Activated naive CD8-positive, alpha-beta T cell treated with anti-CD3 and anti-CD28 coated beads, Interleukin-2, amount 10 ng/mL, durations not matched to agents 7 days and 5 days (primary cell): ENCODE data around the gene TINCR. TPM values are rescaled to one million over a fixed set of nuclear protein-coding genes. Genes with fewer than 3 reads are reported as not detected.
"Not testable (repeated sequence)": the region's sequence is repeated elsewhere in the genome, so short reads cannot be mapped to it uniquely, and the experiment has no call there.

Experiments
- ATAC-seq: fragments of 150-1000 bp; cut with Tn5 transposase; one replicate; pipeline ENCODE4 v1.10.0; 2021; ENCODE audit warnings: low read depth, moderate library complexity
- POLR2A ChIA-PET: fragments of 350-600 bp; sonication (Branson Sonifier 250); formaldehyde crosslinking; loops from one replicate; lab custom pipeline; 2021; ENCODE audit warnings: antibody characterized with exemption; lab: Charles Lee
- DNase-seq: peaks from one replicate; pipeline ENCODE4 v3.0.0; 2021
- H3K27ac Mint-ChIP-seq: one replicate; pipeline ENCODE4 v1.8.0; 2022; ENCODE audit warnings: mild to moderate bottlenecking, mixed read lengths
- H3K27me3 Mint-ChIP-seq: one replicate; pipeline ENCODE4 v1.8.0; 2022; ENCODE audit warnings: mild to moderate bottlenecking, moderate library complexity, mixed read lengths
- H3K36me3 Mint-ChIP-seq: one replicate; pipeline ENCODE4 v1.8.0; 2021; ENCODE audit warnings: mild to moderate bottlenecking, mixed read lengths
- H3K4me1 Mint-ChIP-seq: one replicate; pipeline ENCODE4 v1.8.0; 2021; ENCODE audit warnings: mixed read lengths
- H3K4me3 Mint-ChIP-seq: one replicate; pipeline ENCODE4 v1.8.0; 2022; ENCODE audit warnings: mild to moderate bottlenecking, moderate library complexity, mixed read lengths
- H3K9me3 Mint-ChIP-seq: one replicate; pipeline ENCODE4 v1.8.0; 2021; ENCODE audit warnings: mixed read lengths
- total RNA-seq, 2 experiments: library from RNA; stranded (reverse); gene quantifications; one replicate each; pipeline ENCODE4 v1.2.3, GENCODE V29; 2021

The TINCR gene
- under 1 TPM; 0.99 to 1.00 TPM for total RNA-seq

DNA sequence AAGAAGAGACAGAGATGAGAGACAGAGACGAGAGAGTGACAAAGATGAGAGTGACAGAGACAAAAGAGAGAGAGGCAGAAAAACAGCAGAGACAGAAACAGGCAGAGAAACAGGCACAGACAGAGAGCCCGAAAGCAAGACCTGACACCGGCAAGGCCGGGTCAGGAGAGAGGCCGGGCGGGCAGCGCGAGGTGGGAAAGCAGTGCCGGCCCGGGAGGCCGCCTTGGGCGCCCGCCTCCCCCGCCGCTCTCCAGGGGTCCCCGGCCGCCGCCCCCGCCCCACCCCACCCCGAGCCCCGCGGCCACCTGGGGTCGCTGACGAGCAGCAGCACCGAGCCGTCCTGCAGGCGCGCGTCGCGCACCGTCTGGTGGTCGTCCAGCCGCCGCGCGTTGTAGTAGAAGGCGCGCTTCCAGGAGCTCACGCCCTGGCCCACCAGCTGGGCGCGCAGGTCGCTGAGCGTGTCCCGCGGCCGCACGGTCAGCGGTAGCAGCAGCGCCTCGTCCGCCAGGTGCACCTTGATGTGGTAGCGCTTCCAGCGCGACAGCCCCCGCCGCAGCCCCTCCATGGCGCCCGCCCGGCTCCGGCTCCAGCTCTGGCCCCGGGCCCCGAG lies at the start of gene TINCR:
Gene TINCR, minus strand, starts transcription at position 594 of the 610 bp plus-strand sequence.
- H3K27me3 Mint-ChIP-seq, result peaks cover 14% of the 10 kb centered on the region

DNA sequence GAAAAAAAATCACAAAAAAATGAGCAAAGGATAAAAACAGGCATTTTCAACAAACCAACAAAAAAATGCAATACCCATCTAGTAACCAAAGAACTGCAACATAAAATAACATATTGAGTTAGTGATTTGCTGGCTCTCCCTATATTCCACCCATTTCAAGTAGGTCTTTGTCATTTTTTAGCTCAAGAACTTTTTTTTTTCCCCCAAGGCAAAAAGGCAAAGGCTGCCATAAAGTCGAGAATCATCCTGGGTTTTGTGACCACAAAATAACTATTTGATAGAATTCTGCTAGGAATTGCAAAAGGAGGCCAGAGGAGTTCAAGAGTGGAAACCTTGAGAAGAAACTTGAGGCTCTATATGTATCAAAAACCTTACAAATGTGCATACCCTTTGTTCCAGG lies 49.3 kb upstream of the TINCR start:
- DNase-seq, result no peak
- H3K9me3 Mint-ChIP-seq, result no peaks in the 10 kb centered on the region

More for the DNA sequence above, at the start of gene TINCR:
- no peak for ATAC-seq
- Mint-ChIP-seq H3K27ac (no peak within 1 kb of the TSS), H3K9me3 (no peaks in the 10 kb centered on the region), H3K4me3 (no peak within 1 kb of the TSS), H3K4me1 (no peaks in the 10 kb centered on the region), H3K36me3 (no peaks in the 10 kb centered on the region)
- DNase-seq, result no peak
- POLR2A ChIA-PET, result no interaction called here

DNA sequence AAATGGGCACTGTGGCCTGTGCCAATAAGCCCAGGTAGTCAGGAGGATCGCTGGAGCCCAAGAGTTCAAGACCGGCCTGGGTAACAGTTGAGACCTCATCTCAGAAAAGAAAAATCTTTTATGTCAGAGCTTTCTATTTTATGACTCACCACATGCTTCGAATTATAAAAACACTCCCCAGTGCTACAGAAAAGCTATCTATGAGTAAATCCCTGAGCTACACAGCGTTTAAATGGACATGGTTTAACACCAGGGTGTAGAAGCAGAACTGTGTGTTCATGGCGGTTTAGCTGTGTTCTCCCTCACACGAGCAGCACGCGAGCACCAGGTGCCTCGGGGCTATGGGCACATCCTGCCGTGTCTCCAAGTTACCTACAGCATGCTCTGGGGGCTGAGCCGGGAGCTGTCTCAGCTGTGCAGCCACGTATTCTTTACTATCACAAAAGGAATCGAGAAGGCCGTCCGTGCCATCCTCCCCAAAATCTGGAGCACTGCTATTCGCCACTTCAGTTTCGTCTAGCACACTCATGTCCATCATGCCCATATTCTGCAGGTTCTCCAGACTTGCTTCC lies 48.1 kb upstream of the TINCR start:
- POLR2A ChIA-PET, result interaction anchor here (0.5 kb wide), 1 partner anchor 70 kb away, joined by 6 read pairs; no protein-coding TSS in a partner anchor
- peaks cover 33% of the 10 kb centered on the region for H3K36me3 Mint-ChIP-seq

More for the DNA sequence above, 49.3 kb upstream of the TINCR start:
- H3K4me3 Mint-ChIP-seq, result no peak overlapping the region
- POLR2A ChIA-PET, result no interaction called here
- no peak for ATAC-seq
- H3K36me3 Mint-ChIP-seq, result peaks cover 29% of the 10 kb centered on the region
- peaks cover 22% of the 10 kb centered on the region for H3K4me1 Mint-ChIP-seq
- no peak overlapping the region for H3K27ac Mint-ChIP-seq
- no peaks in the 10 kb centered on the region for H3K27me3 Mint-ChIP-seq

DNA sequence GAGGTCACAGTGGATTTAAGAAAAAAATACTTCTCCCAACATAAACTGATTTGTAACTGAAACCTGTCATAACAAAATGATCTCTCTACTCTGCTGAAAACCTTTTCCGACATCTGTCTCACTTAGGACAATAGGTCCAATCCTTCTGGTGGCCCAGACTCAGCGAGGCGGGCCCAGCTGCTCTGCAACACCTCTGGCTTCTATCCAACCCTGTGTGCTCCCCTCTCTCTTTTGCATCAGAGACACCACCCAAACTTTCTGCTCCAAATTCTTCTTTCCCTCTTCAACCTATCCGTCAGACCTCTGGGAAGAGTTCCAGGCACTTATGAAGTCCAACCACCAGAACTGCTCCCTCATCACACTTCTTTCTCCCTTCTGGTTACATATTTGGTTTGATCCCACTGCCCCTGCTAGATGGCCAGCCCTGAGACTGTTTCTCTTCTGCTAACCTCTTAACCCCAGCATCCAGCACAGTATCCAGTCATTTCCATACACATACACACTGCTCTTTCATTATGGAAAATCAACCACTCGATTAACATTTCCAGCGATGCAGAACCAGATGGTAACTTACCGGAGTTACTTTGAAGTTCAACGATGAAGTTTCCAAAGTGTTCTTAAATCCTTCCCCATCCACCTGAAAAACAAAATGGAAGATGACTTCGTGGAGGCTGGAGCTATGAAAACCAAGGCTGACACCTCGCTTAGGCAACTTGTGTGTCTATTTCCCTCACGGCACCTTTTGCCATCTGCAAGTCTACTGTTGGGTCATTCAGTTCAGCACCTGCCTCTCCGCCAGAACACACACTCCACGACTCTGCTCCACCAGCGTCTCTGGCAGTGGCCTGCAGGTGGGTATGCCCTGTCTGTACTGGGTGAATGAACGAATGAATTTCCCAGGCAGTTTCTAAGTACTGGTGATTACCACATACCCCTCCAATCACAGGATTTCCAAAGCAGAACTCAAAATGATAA lies 45.4 kb upstream of the TINCR start:
- H3K27ac Mint-ChIP-seq, result no peak overlapping the region

More for the DNA sequence above, 48.1 kb upstream of the TINCR start:
- DNase-seq (no peak), ATAC-seq (no peak)
- peaks cover 17% of the 10 kb centered on the region for H3K4me1 Mint-ChIP-seq
- H3K27me3 Mint-ChIP-seq, result no peaks in the 10 kb centered on the region
- H3K4me3 Mint-ChIP-seq, result no peak overlapping the region
- no peaks in the 10 kb centered on the region for H3K9me3 Mint-ChIP-seq
- H3K27ac Mint-ChIP-seq, result no peak overlapping the region

DNA sequence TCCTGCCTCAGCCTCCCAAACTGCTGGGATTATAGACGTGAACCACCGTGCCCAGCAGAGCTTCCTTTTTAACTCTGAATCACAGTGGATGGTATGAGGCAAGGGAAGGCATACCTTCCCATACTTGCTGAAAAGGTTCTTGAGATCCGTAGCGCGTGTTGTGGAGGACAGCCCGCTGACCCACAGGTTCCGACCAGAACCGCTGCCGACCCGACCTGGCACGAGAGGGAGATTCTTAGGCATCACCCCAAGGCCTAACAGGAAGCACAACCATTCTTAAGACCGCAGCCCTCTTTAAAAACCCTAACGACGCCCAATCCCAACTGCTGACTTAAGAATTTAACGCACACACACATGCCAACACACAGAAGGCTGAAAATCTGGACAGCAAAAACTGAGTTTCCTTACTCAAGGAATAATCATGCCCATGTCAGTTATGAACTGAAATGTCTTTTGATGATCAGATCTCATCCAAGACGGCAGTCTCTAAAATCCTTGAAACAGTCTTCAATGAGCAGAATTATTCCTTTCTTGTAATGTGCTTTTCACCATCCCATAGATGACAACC lies 42.2 kb upstream of the TINCR start:
- DNase-seq (no peak), ATAC-seq (no peak)
- no peaks in the 10 kb centered on the region for H3K27me3 Mint-ChIP-seq
- POLR2A ChIA-PET, result interaction anchor here (0.7 kb wide), 1 partner anchor 12 kb away, joined by 3 read pairs; the partner anchor contains the start of gene SAFB2
- H3K27ac Mint-ChIP-seq, result no peak overlapping the region
- H3K4me1 Mint-ChIP-seq, result peaks cover 8% of the 10 kb centered on the region
- peaks cover 44% of the 10 kb centered on the region for H3K36me3 Mint-ChIP-seq
- H3K9me3 Mint-ChIP-seq, result no peaks in the 10 kb centered on the region
- no peak overlapping the region for H3K4me3 Mint-ChIP-seq

More for the DNA sequence above, 45.4 kb upstream of the TINCR start:
- POLR2A ChIA-PET, result interaction anchor here (1.3 kb wide), 1 partner anchor 10 kb away, joined by 4 read pairs; the partner anchor contains the start of genes SAFB and SAFB2
- no peaks in the 10 kb centered on the region for H3K9me3 Mint-ChIP-seq
- ATAC-seq, result no peak
- peaks cover 5% of the 10 kb centered on the region for H3K4me1 Mint-ChIP-seq
- H3K27me3 Mint-ChIP-seq, result no peaks in the 10 kb centered on the region
- H3K4me3 Mint-ChIP-seq, result no peak overlapping the region
- H3K36me3 Mint-ChIP-seq, result peaks cover 38% of the 10 kb centered on the region
- no peak for DNase-seq

DNA sequence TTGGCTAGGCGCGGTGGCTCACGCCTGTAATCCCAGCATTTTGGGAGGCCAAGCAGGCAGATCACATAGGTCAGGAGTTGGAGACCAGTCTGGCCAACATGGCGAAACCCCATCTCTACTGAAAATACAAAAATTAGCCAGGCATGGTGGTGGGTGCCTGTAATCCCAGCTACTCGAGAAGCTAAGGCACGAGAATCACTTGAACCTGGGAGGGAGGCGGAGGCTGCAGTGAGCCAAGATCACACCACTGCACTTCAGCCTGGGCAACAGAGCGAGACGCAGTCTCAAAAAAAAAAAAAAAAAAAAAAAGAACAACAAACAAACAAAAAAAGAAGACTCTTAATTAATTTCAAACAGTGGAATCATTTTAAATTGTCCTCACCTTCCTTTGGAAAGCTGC lies 41.0 kb upstream of the TINCR start:
- not testable (repeated sequence) for H3K4me1 Mint-ChIP-seq, H3K27ac Mint-ChIP-seq, H3K4me3 Mint-ChIP-seq, ATAC-seq, H3K9me3 Mint-ChIP-seq, H3K27me3 Mint-ChIP-seq, DNase-seq
- peaks cover 45% of the 10 kb centered on the region for H3K36me3 Mint-ChIP-seq
- POLR2A ChIA-PET, result interaction anchor here (0.6 kb wide), 1 partner anchor 887 kb away, joined by 3 read pairs; no protein-coding TSS in a partner anchor

DNA sequence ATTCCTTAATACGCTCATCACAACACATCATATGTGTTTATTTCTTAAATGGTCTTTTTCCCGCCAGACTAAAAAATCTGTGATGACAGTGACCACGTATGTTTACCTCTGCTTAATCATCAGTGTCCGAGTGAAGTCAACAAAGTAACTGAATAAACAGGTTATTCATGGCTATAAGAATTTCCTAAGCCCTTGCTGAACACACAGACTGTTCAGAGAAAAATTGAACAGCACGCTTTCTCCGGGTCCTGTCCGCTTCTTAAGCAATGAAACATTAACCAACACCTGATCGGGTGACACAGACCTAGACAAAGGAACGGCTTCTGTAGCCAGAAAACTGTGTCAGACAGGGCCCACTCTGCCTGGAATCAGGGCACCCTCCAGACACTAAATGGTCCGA lies 40.5 kb upstream of the TINCR start:
- Mint-ChIP-seq H3K36me3 (peaks cover 47% of the 10 kb centered on the region), H3K27me3 (no peaks in the 10 kb centered on the region), H3K4me1 (peaks cover 8% of the 10 kb centered on the region), H3K4me3 (no peak overlapping the region), H3K9me3 (no peaks in the 10 kb centered on the region), H3K27ac (no peak overlapping the region)
- POLR2A ChIA-PET, result interaction anchor here (0.6 kb wide), 1 partner anchor 887 kb away, joined by 3 read pairs; no protein-coding TSS in a partner anchor
- DNase-seq (no peak), ATAC-seq (no peak)

DNA sequence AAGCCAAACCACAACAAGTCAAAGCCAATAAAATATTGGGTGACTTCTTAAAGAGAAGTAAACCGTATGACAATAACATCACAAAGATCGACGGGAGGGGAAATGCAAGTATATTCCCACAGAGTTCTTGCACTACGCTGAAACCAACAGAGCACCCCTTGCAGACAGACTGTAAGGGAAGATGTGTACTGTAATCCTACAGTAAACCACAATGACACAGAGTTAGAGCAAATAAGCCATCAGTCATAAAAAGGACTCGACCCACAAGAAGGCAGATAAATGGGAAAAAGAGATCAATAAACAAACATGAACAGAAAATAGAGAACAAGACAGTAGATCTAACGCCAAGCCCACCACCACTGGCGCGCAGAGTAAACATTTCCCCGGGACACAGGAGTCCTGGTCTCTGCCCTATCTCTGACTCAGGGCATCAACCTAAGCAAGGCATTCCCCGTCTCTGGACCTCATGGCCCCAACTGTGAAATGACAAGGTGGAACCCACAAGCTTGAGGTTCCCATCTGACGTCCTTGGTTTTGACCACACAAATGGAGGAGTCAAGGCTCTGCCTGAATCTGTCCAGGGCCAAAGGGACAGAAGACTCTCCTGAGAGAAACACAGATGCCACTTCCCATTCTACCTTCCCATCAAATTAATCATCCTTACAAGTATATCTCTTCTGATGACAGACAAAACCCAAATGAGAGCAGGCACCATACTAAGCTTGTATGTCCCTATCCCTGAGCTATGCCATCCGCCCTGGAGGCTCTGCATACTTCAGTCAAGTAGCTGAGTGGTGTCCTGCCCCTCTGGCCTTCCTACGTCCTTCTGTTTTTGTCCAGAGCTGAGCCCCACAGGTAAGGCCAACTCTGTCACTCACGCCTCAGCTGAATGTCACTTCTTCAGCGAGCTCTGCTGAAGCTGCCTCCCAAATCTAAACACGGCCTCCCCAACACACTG lies 39.8 kb upstream of the TINCR start:
- POLR2A ChIA-PET, result interaction anchor here (0.5 kb wide), 1 partner anchor 19 kb away, joined by 3 read pairs; no protein-coding TSS in a partner anchor
- peaks cover 8% of the 10 kb centered on the region for H3K4me1 Mint-ChIP-seq
- no peak overlapping the region for H3K4me3 Mint-ChIP-seq
- no peak for ATAC-seq
- no peak for DNase-seq
- peaks cover 44% of the 10 kb centered on the region for H3K36me3 Mint-ChIP-seq
- no peak overlapping the region for H3K27ac Mint-ChIP-seq
- H3K27me3 Mint-ChIP-seq, result no peaks in the 10 kb centered on the region
- no peaks in the 10 kb centered on the region for H3K9me3 Mint-ChIP-seq

DNA sequence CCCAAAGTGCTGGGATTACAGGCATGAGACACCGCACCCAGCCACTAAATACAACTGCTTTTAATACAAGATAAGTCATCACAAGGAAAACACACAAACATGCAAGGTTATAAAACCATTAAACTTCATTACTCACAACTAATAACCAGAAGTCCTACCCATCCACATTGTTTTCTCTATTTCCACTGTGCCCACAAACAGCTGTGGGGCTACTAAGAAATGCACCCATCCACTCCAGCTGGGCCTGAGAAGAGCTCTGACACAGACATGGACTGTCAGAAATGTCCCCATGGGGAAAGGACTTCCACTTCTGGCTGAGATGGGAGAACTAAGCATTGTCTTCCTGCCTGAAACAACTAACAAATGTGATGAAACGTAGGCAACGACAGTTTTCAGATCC lies 37.6 kb upstream of the TINCR start:
- no peaks in the 10 kb centered on the region for H3K9me3 Mint-ChIP-seq
- H3K36me3 Mint-ChIP-seq, result peaks cover 36% of the 10 kb centered on the region
- H3K27ac Mint-ChIP-seq, result peak overlapping the region; percentile 25
- ATAC-seq, result no peak
- no peak for DNase-seq
- no peak overlapping the region for H3K4me3 Mint-ChIP-seq
- no peaks in the 10 kb centered on the region for H3K27me3 Mint-ChIP-seq
- POLR2A ChIA-PET, result no interaction called here
- H3K4me1 Mint-ChIP-seq, result peaks cover 8% of the 10 kb centered on the region

DNA sequence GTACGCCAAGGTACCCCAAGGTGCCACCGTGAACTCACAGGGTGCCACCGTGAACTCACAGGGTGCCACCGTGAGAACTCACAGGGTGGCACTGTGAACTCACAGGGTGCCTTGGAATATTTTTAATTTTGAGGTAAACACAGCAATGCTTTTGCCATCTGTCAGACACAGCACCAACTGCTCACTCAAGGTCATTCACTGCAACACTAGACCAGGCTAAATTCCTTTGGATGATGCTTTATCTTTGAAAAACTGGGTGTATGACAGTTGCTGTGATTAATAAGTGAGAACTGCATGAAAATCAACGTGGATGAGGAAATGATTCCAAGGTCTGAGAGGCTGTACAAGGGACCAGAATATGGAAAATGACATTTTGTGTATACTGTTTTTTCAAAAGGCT lies 35.9 kb upstream of the TINCR start:
- no peak overlapping the region for H3K27ac Mint-ChIP-seq
- ATAC-seq, result no peak
- H3K4me3 Mint-ChIP-seq, result no peak overlapping the region
- peaks cover 36% of the 10 kb centered on the region for H3K36me3 Mint-ChIP-seq
- DNase-seq, result no peak
- peaks cover 8% of the 10 kb centered on the region for H3K4me1 Mint-ChIP-seq
- no peaks in the 10 kb centered on the region for H3K27me3 Mint-ChIP-seq
- no peaks in the 10 kb centered on the region for H3K9me3 Mint-ChIP-seq
- POLR2A ChIA-PET, result no interaction called here

DNA sequence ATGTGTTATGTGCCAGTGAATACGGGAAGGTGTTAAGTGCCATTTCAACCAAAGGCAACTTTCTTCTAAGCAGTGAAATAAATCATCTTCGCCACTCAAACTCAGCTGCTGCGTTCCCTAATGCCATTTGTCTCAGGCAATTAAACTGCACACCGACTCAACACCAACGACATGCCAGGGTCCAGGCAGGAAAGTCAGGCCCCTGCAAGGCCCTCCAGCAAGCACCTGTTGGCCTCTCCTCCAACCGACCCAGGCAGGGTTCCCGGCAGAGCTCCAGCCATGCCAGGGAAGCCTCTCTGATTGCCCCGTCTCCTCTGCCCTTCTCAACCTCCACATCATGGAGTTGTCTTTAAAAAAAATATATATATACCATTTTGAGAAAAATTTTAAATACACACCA lies 33.0 kb upstream of the TINCR start:
- ATAC-seq, result no peak
- H3K27ac Mint-ChIP-seq, result no peak overlapping the region

DNA sequence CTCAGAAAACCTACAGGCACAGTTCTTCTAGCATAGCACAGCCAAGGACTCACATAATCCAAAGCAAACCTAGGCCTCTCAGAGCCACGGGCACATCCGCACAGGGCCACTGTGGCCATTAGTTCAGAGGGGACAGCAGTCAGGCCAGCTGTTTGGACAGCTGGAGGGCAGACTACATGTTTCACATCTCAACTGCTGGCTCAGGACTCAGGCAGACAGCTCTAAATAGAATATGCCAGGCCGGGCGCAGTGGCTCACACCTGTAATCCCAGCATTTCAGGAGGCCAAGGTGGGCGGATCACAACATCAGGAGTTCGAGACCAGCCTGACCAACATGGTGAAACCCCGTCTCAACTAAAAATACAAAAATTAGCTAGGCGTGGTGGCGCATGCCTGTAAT lies 28.0 kb upstream of the TINCR start:
- H3K27me3 Mint-ChIP-seq, result no peaks in the 10 kb centered on the region
- peaks cover 23% of the 10 kb centered on the region for H3K36me3 Mint-ChIP-seq
- no peak for DNase-seq
- no peak overlapping the region for H3K4me3 Mint-ChIP-seq
- POLR2A ChIA-PET, result no interaction called here
- H3K27ac Mint-ChIP-seq, result no peak overlapping the region
- no peaks in the 10 kb centered on the region for H3K9me3 Mint-ChIP-seq
- ATAC-seq, result no peak
- H3K4me1 Mint-ChIP-seq, result no peaks in the 10 kb centered on the region

More for the DNA sequence above, 33.0 kb upstream of the TINCR start:
- Mint-ChIP-seq H3K4me3 (no peak overlapping the region), H3K36me3 (peaks cover 30% of the 10 kb centered on the region), H3K27me3 (no peaks in the 10 kb centered on the region), H3K4me1 (peaks cover 1% of the 10 kb centered on the region), H3K9me3 (no peaks in the 10 kb centered on the region)
- POLR2A ChIA-PET, result no interaction called here
- DNase-seq, result no peak
